ENCODE results near the gene ASXL2.
"Not testable (repeated sequence)": the region's sequence is repeated elsewhere in the genome, so short reads cannot be mapped to it uniquely, and the experiment has no call there.

ASXL2 gene

GRCh38 chr2:25887624-25888242 is 9.4 kb upstream of the ASXL2 start:
- no peak for DNase-seq

GRCh38 chr2:25885933-25886332 is 7.6 kb upstream of the ASXL2 start:
- DNase-seq: no peak

GRCh38 chr2:25881764-25882163 is 3.5 kb upstream of the ASXL2 start:
- DNase-seq: no peak

- DNase-seq: no peak
Measured at GRCh38 chr2:25879133-25879730, 945 bp upstream of the ASXL2 start.

GRCh38 chr2:25877431-25878360 is 591 bp downstream of the ASXL2 start:
- DNase-seq: peak; percentile 83

GRCh38 chr2:25872134-25872533 is 6.2 kb downstream of the ASXL2 start:
- DNase-seq: no peak

- DNase-seq: no peak
Measured at GRCh38 chr2:25867396-25868003, 10.8 kb downstream of the ASXL2 start.

GRCh38 chr2:25856377-25856776 is 21.9 kb downstream of the ASXL2 start:
- no peak for DNase-seq

- no peak for DNase-seq
Measured at GRCh38 chr2:25855065-25855464, 23.2 kb downstream of the ASXL2 start.

GRCh38 chr2:25854613-25855012 is 23.7 kb downstream of the ASXL2 start:
- no peak for DNase-seq

GRCh38 chr2:25853038-25853638 is 25.1 kb downstream of the ASXL2 start:
- no peak for DNase-seq

GRCh38 chr2:25851740-25852503 is 26.4 kb downstream of the ASXL2 start:
- peak; percentile 64 for DNase-seq

GRCh38 chr2:25850400-25850799 is 27.9 kb downstream of the ASXL2 start:
- DNase-seq: not testable (repeated sequence)

GRCh38 chr2:25849350-25849749 is 28.9 kb downstream of the ASXL2 start:
- not testable (repeated sequence) for DNase-seq

- no peak for DNase-seq
Measured at GRCh38 chr2:25845843-25846505, 32.3 kb downstream of the ASXL2 start.

- no peak for DNase-seq
Measured at GRCh38 chr2:25844089-25844488, 34.2 kb downstream of the ASXL2 start.

GRCh38 chr2:25842155-25842554 is 36.1 kb downstream of the ASXL2 start:
- DNase-seq: no peak

- no peak for DNase-seq
Measured at GRCh38 chr2:25838152-25838756, 40.0 kb downstream of the ASXL2 start.

GRCh38 chr2:25835906-25836305 is 42.4 kb downstream of the ASXL2 start:
- DNase-seq: no peak

- no peak for DNase-seq
Measured at GRCh38 chr2:25833566-25833965, 44.7 kb downstream of the ASXL2 start.

- DNase-seq: no peak
Measured at GRCh38 chr2:25832897-25833296, 45.4 kb downstream of the ASXL2 start.
